Right atrium auricular region (tissue), 2 donors: Measurements from ENCODE around the gene UNKL. TPM values are rescaled to one million over a fixed set of nuclear protein-coding genes. Genes with fewer than 3 reads are reported as not detected.

Experiments
- DNase-seq: peaks from one replicate; pipeline ENCODE4 v3.0.0-alpha.2; 2019; ENCODE audit warnings: low spot score
- H3K27ac ChIP-seq, 2 donors: fragments of 200-600 bp; sonication (generic); 1 replicate in 1 of 2; 2 replicates in 1 of 2; pipeline ENCODE4 v1.5.1; 2016 to 2019
- H3K27me3 ChIP-seq, 2 donors: fragments of 200-600 bp; sonication (generic); one replicate each; pipeline versions ENCODE4 v1.5.1 to v1.6.0; 2017 to 2019
- H3K36me3 ChIP-seq: fragments of 200-600 bp; sonication (generic); one replicate; pipeline ENCODE4 v1.5.1; 2016
- H3K4me1 ChIP-seq, 2 donors: fragments of 200-600 bp; sonication (generic); one replicate each; pipeline versions ENCODE4 v1.5.1 to v1.6.0; 2017 to 2019
- H3K4me3 ChIP-seq, 2 donors: fragments of 200-600 bp; sonication (generic); 1 replicate in 1 of 2; 2 replicates in 1 of 2; pipeline ENCODE4 v1.5.1; 2017 to 2019; ENCODE audit warnings: mild to moderate bottlenecking in 1 of 2, moderate library complexity in 1 of 2
- H3K9me3 ChIP-seq, 2 donors: fragments of 200-600 bp; sonication (generic); one replicate each; pipeline ENCODE4 v1.5.1; 2019
- CTCF ChIP-seq, 2 donors: fragments of 200-600 bp; sonication (generic); IDR thresholded peaks; one replicate each; pipeline ENCODE4 v1.5.1; 2019; ENCODE audit warnings: antibody characterized with exemption in 2 of 2
- total RNA-seq, 2 donors: library from RNA; depleted of rRNA; stranded (reverse); fragments of >200 nt; gene quantifications; one replicate each; pipeline ENCODE4 v1.1.0, GENCODE V29; 2016

The UNKL gene
- total RNA-seq, 2 donors from 2014 or later: 11.0 to 17.6 TPM

GRCh38 chr16:1378087-1378803, 36.3 kb downstream of the UNKL start:
- no peaks in the 10 kb centered on the region for H3K27me3 ChIP-seq
- peak overlapping the region in 1 of 2 donors; percentile 70 for H3K4me3 ChIP-seq
- H3K36me3 ChIP-seq: peaks cover 5% of the 10 kb centered on the region
- peak overlapping the region; percentile 82 to 89 for H3K27ac ChIP-seq
- peaks cover 0 to 25% of the 10 kb centered on the region in 2 donors for H3K4me1 ChIP-seq
- DNase-seq: no peak
- no peak for TF ChIP-seq CTCF (IDR thresholded peaks at IDR 0.05)
- H3K9me3 ChIP-seq: no peaks in the 10 kb centered on the region

- TF ChIP-seq CTCF (IDR thresholded peaks at IDR 0.05): no peak
- Histone ChIP-seq H3K4me3 (no peak overlapping the region), H3K36me3 (no peaks in the 10 kb centered on the region), H3K9me3 (no peaks in the 10 kb centered on the region), H3K4me1 (peaks cover 0 to 25% of the 10 kb centered on the region in 2 donors), H3K27me3 (no peaks in the 10 kb centered on the region), H3K27ac (no peak overlapping the region)
- DNase-seq: no peak
Observed at GRCh38 chr16:1377406-1378010, 37.0 kb downstream of the UNKL start.

- H3K36me3 ChIP-seq: no peaks in the 10 kb centered on the region
- no peaks in the 10 kb centered on the region for H3K9me3 ChIP-seq
- no peak for DNase-seq
- H3K27me3 ChIP-seq: no peaks in the 10 kb centered on the region
- H3K4me3 ChIP-seq: no peak overlapping the region
- H3K27ac ChIP-seq: no peak overlapping the region
- H3K4me1 ChIP-seq: peaks cover 0 to 25% of the 10 kb centered on the region in 2 donors
- no peak for TF ChIP-seq CTCF (IDR thresholded peaks at IDR 0.05)
Observed at GRCh38 chr16:1375741-1376410, 38.6 kb downstream of the UNKL start.

GRCh38 chr16:1375298-1375640, 39.2 kb downstream of the UNKL start:
- Histone ChIP-seq H3K4me1 (peaks cover 0 to 25% of the 10 kb centered on the region in 2 donors), H3K27ac (no peak overlapping the region), H3K36me3 (peaks cover 2% of the 10 kb centered on the region), H3K9me3 (no peaks in the 10 kb centered on the region), H3K27me3 (no peaks in the 10 kb centered on the region), H3K4me3 (no peak overlapping the region)
- no peak for TF ChIP-seq CTCF (IDR thresholded peaks at IDR 0.05)
- no peak for DNase-seq

GRCh38 chr16:1374418-1375297, 39.8 kb downstream of the UNKL start:
- TF ChIP-seq CTCF (IDR thresholded peaks at IDR 0.05): no peak
- Histone ChIP-seq H3K4me1 (peaks cover 0 to 21% of the 10 kb centered on the region in 2 donors), H3K4me3 (no peak overlapping the region), H3K9me3 (no peaks in the 10 kb centered on the region), H3K27me3 (no peaks in the 10 kb centered on the region), H3K27ac (no peak overlapping the region), H3K36me3 (peaks cover 9% of the 10 kb centered on the region)
- no peak for DNase-seq
